H9 (cell line): ENCODE results near the gene OR10V1. TPM values are rescaled to one million over a fixed set of nuclear protein-coding genes. Genes with fewer than 3 reads are reported as not detected.

Experiments used
- DNase-seq: peaks from one replicate; pipeline ENCODE4 v3.0.0-alpha.2; 2017
- H2AFZ ChIP-seq: one replicate; pipeline ENCODE4 v1.6.1; 2013; ENCODE audit warnings: mild to moderate bottlenecking, low read length, control low read depth, moderate library complexity
- H2AK5ac ChIP-seq: 2 replicates; pipeline ENCODE4 v1.6.1; 2013; ENCODE audit warnings: low read length, control low read depth, mixed read lengths; ENCODE audit not compliant: insufficient read length
- H2BK120ac ChIP-seq: one replicate; pipeline ENCODE4 v1.6.1; 2013; ENCODE audit warnings: low read depth, mild to moderate bottlenecking, low read length, control low read depth, inconsistent platforms; ENCODE audit not compliant: poor library complexity, severe bottlenecking
- H2BK12ac ChIP-seq: 2 replicates; pipeline ENCODE4 v1.6.1; 2013; ENCODE audit warnings: low read length, control low read depth, mixed read lengths, low read depth; ENCODE audit not compliant: insufficient read length
- H2BK15ac ChIP-seq: 2 replicates; pipeline ENCODE4 v1.6.1; 2013; ENCODE audit warnings: low read depth, low read length, control low read depth
- H2BK20ac ChIP-seq: one replicate; pipeline ENCODE4 v1.6.1; 2013; ENCODE audit warnings: low read depth, mild to moderate bottlenecking, low read length, control low read depth, inconsistent platforms; ENCODE audit not compliant: poor library complexity, severe bottlenecking
- H2BK5ac ChIP-seq: 2 replicates; pipeline ENCODE4 v1.6.1; 2013; ENCODE audit warnings: low read length, control low read depth, mixed read lengths; ENCODE audit not compliant: insufficient read length
- H3K14ac ChIP-seq: 2 replicates; pipeline ENCODE4 v1.6.1; 2013; ENCODE audit warnings: low read length, control low read depth; ENCODE audit not compliant: insufficient read depth
- H3K18ac ChIP-seq: 2 replicates; pipeline ENCODE4 v1.6.1; 2013; ENCODE audit warnings: low read depth, mild to moderate bottlenecking, mixed read lengths, low read length, control low read depth; ENCODE audit not compliant: insufficient read length
- H3K23ac ChIP-seq: 2 replicates; pipeline ENCODE4 v1.6.1; 2013; ENCODE audit warnings: low read length, control low read depth, mixed read lengths, low read depth; ENCODE audit not compliant: insufficient read length
- H3K23me2 ChIP-seq: 2 replicates; pipeline ENCODE4 v1.6.1; 2013; ENCODE audit warnings: low read depth, mild to moderate bottlenecking, mixed read lengths, low read length, control low read depth; ENCODE audit not compliant: insufficient read length, poor library complexity, severe bottlenecking
- H3K27ac ChIP-seq: 2 replicates; pipeline ENCODE4 v1.5.1; 2013; ENCODE audit warnings: low read length, control low read depth, mixed read lengths, low read depth; ENCODE audit not compliant: insufficient read length
- H3K27me3 ChIP-seq: 2 replicates; pipeline ENCODE4 v1.6.1; 2013; ENCODE audit warnings: low read length, control low read depth, inconsistent platforms; ENCODE audit not compliant: insufficient read depth
- H3K4ac ChIP-seq: 2 replicates; pipeline ENCODE4 v1.6.1; 2013; ENCODE audit warnings: low read depth, mild to moderate bottlenecking, control low read depth, inconsistent platforms, low read length, moderate library complexity
- H3K4me1 ChIP-seq: 2 replicates; pipeline ENCODE4 v1.6.1; 2013; ENCODE audit warnings: low read length, control low read depth, inconsistent platforms; ENCODE audit not compliant: insufficient read depth
- H3K4me2 ChIP-seq: 2 replicates; pipeline ENCODE4 v1.6.1; 2013; ENCODE audit warnings: low read length, control low read depth, mixed read lengths; ENCODE audit not compliant: insufficient read length, insufficient read depth
- H3K56ac ChIP-seq: 2 replicates; pipeline ENCODE4 v1.6.1; 2013; ENCODE audit warnings: low read depth, mild to moderate bottlenecking, mixed read lengths, low read length, control low read depth; ENCODE audit not compliant: insufficient read length
- H3K79me1 ChIP-seq: 2 replicates; pipeline ENCODE4 v1.6.1; 2013; ENCODE audit warnings: low read depth, mild to moderate bottlenecking, moderate library complexity, low read length, control low read depth, inconsistent platforms; ENCODE audit not compliant: insufficient read depth, poor library complexity, severe bottlenecking
- H3K79me2 ChIP-seq: 2 replicates; pipeline ENCODE4 v1.6.1; 2013; ENCODE audit warnings: low read length, control low read depth, inconsistent platforms; ENCODE audit not compliant: insufficient read depth
- H3K9ac ChIP-seq: 2 replicates; pipeline ENCODE4 v1.6.1; 2013; ENCODE audit warnings: low read length, control low read depth, mixed read lengths; ENCODE audit not compliant: insufficient read length; ENCODE audit errors: extremely low read depth
- H3K9me3 ChIP-seq: one replicate; pipeline ENCODE4 v1.6.1; 2013; ENCODE audit warnings: low read depth, low read length, inconsistent platforms; ENCODE audit not compliant: control insufficient read depth
- H3T11ph ChIP-seq: one replicate; pipeline ENCODE4 v1.6.1; 2013; ENCODE audit warnings: mild to moderate bottlenecking, low read length, control low read depth, inconsistent platforms
- H4K20me1 ChIP-seq: one replicate; pipeline ENCODE4 v1.6.1; 2013; ENCODE audit not compliant: control insufficient read depth, insufficient read length, insufficient read depth
- H4K5ac ChIP-seq: 2 replicates; pipeline ENCODE4 v1.6.1; 2013; ENCODE audit warnings: low read depth, mild to moderate bottlenecking, mixed read lengths, low read length, control low read depth; ENCODE audit not compliant: insufficient read length
- H4K8ac ChIP-seq: replicated peaks from 2 replicates; pipeline ENCODE4 v1.6.1; 2013; ENCODE audit warnings: low read length, control low read depth, mixed read lengths, low read depth; ENCODE audit not compliant: insufficient read length
- H4K91ac ChIP-seq: 2 replicates; pipeline ENCODE4 v1.6.1; 2013; ENCODE audit warnings: low read depth, mild to moderate bottlenecking, moderate library complexity, mixed read lengths, low read length, control low read depth; ENCODE audit not compliant: insufficient read length
- H3K27ac Mint-ChIP-seq, 3 experiments: 2 replicates in 2 of 3; 3 replicates in 1 of 3; pipeline ENCODE4 v1.8.0; 2020 to 2021; ENCODE audit warnings: mixed read lengths in 3 of 3, mild to moderate bottlenecking in 1 of 3, moderate library complexity in 1 of 3
- H3K27me3 Mint-ChIP-seq: 2 replicates; pipeline ENCODE4 v1.8.0; 2021; ENCODE audit warnings: low read depth, mild to moderate bottlenecking, moderate library complexity, mixed read lengths
- H3K36me3 Mint-ChIP-seq, 3 experiments: 2 replicates in 2 of 3; 3 replicates in 1 of 3; pipeline ENCODE4 v1.8.0; 2020 to 2021; ENCODE audit warnings: low read depth in 3 of 3, mixed read lengths in 3 of 3; ENCODE audit not compliant: insufficient read depth in 1 of 3
- H3K4me1 Mint-ChIP-seq, 2 experiments: 2 replicates each; pipeline ENCODE4 v1.8.0; 2020; ENCODE audit warnings: mixed read lengths in 2 of 2
- H3K4me3 Mint-ChIP-seq, 2 experiments: 2 replicates in 1 of 2; 3 replicates in 1 of 2; pipeline ENCODE4 v1.8.0; 2020 to 2021; ENCODE audit warnings: mild to moderate bottlenecking in 2 of 2, mixed read lengths in 2 of 2, moderate library complexity in 1 of 2
- H3K9me3 Mint-ChIP-seq, 2 experiments: 2 replicates in 1 of 2; 3 replicates in 1 of 2; pipeline ENCODE4 v1.8.0; 2020; ENCODE audit warnings: mild to moderate bottlenecking in 2 of 2, mixed read lengths in 2 of 2, moderate library complexity in 1 of 2
- CTCF ChIP-seq: fragments of 200-600 bp; sonication (generic); conservative IDR thresholded peaks from 3 replicates; pipeline ENCODE4 v1.8.0; 2021; ENCODE audit warnings: antibody characterized with exemption, mild to moderate bottlenecking
- WGBS: extraction: QIAGEN DNeasy Blood & Tissue Kit; methylation state at CpG from one replicate; pipeline ENCODE4 v1.1.7; 2013; ENCODE audit warnings: missing lambda C conversion rate, low lambda C conversion rate, mixed read lengths; ENCODE audit not compliant: insufficient read length; ENCODE audit errors: extremely low coverage; 5-methylcytosine and 5-hydroxymethylcytosine counted together
- total RNA-seq: library from RNA; stranded (reverse); gene quantifications from 2 replicates; pipeline ENCODE4 v1.2.1, GENCODE V29; 2021

The OR10V1 gene
- total RNA-seq, 1 experiment from 2014 or later: not detected

GRCh38 chr11:59746111-59746510, 32.5 kb upstream of the OR10V1 start:
- H3K27ac Mint-ChIP-seq: no peak overlapping the region
- no peaks in the 10 kb centered on the region for H3K27me3 ChIP-seq
- H2BK15ac ChIP-seq: no peak overlapping the region
- no peak for DNase-seq
- no peak overlapping the region for H2AFZ ChIP-seq
- H2BK12ac ChIP-seq: no peak overlapping the region
- no peak overlapping the region for H3K4me2 ChIP-seq
- H3K23me2 ChIP-seq: no peaks in the 10 kb centered on the region
- no peak overlapping the region for H3K14ac ChIP-seq
- H3K23ac ChIP-seq: no peak overlapping the region
- TF ChIP-seq CTCF: no peak
- H3K4ac ChIP-seq: no peak overlapping the region
- no peaks in the 10 kb centered on the region for H3K4me1 ChIP-seq
- H3K27ac ChIP-seq: no peak overlapping the region
- H4K20me1 ChIP-seq: no peaks in the 10 kb centered on the region
- no peaks in the 10 kb centered on the region for H3K36me3 Mint-ChIP-seq
- H2BK120ac ChIP-seq: no peak overlapping the region
- no peak overlapping the region for H3K18ac ChIP-seq
- H3K9me3 ChIP-seq: no peaks in the 10 kb centered on the region
- no peak overlapping the region for H2BK20ac ChIP-seq
- H4K8ac ChIP-seq: no peak overlapping the region
- H4K5ac ChIP-seq: no peak overlapping the region
- no peaks in the 10 kb centered on the region for H3K9me3 Mint-ChIP-seq
- no peak overlapping the region for H3K9ac ChIP-seq
- no peak overlapping the region for H4K91ac ChIP-seq
- no peak overlapping the region for H3K4me3 Mint-ChIP-seq
- H3K4me1 Mint-ChIP-seq: no peaks in the 10 kb centered on the region
- H3K27me3 Mint-ChIP-seq: no peaks in the 10 kb centered on the region
- H3K56ac ChIP-seq: no peak overlapping the region
- no peaks in the 10 kb centered on the region for H3K79me2 ChIP-seq
- WGBS: no CpG with 5 or more reads among the region's 2 CpGs
- H3T11ph ChIP-seq: no peak overlapping the region
- H3K79me1 ChIP-seq: no peaks in the 10 kb centered on the region
- H2AK5ac ChIP-seq: no peak overlapping the region
- H2BK5ac ChIP-seq: no peak overlapping the region
